ENCODE results near the gene FRMPD2.

GRCh38 chr10:48299692-48300091 lies 25.2 kb upstream of the FRMPD2 start:
- no peak for TF ChIP-seq GATA2 (IDR thresholded peaks at IDR 0.05; ENCODE audit: low read depth, low read length)
- no peak for TF ChIP-seq GATA3 (IDR thresholded peaks at IDR 0.05; ENCODE audit: low read depth, low read length)
